Fibroblast of lung (primary cell): ENCODE results near the gene C3orf33.

Experiments used
- EZH2 ChIP-seq: IDR thresholded peaks from 2 replicates; pipeline ENCODE4 v1.5.1; 2012; ENCODE audit warnings: low read length, control low read depth, mild to moderate bottlenecking; ENCODE audit errors: missing control alignments
- TF ChIP-seq, protein P1 (sequence below), 2 donors: IDR thresholded peaks in 1 of 2; conservative IDR thresholded peaks in 1 of 2; 1 replicate in 1 of 2; 2 replicates in 1 of 2; pipeline ENCODE4 v1.5.1; 2011 to 2012; ENCODE audit warnings: low read length in 2 of 2, control low read depth in 1 of 2, inconsistent platforms in 1 of 2, low read depth in 1 of 2, mild to moderate bottlenecking in 1 of 2

DNA sequence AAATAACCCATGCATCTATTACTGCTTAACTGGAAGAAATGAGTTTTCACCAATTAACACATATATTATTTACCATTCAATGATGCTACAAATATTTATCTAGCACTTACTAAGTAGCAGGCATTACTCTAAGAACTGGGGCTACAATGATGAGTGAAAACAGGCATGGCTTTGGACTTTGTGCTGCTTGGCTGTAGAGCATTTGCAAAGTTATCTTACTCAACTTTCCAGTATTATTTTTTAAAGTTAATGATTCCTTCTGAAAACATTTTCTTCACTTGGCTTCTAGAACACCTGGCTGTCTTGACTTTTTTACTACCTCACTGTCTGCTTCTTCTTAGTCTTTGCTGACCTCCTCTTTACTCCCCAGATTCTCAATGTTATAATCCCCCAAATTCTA, 1.8 kb downstream of the C3orf33 start:
- TF ChIP-seq, protein P1, sequence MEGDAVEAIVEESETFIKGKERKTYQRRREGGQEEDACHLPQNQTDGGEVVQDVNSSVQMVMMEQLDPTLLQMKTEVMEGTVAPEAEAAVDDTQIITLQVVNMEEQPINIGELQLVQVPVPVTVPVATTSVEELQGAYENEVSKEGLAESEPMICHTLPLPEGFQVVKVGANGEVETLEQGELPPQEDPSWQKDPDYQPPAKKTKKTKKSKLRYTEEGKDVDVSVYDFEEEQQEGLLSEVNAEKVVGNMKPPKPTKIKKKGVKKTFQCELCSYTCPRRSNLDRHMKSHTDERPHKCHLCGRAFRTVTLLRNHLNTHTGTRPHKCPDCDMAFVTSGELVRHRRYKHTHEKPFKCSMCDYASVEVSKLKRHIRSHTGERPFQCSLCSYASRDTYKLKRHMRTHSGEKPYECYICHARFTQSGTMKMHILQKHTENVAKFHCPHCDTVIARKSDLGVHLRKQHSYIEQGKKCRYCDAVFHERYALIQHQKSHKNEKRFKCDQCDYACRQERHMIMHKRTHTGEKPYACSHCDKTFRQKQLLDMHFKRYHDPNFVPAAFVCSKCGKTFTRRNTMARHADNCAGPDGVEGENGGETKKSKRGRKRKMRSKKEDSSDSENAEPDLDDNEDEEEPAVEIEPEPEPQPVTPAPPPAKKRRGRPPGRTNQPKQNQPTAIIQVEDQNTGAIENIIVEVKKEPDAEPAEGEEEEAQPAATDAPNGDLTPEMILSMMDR (conservative IDR thresholded peaks at IDR 0.05 in 1 of 2, IDR thresholded peaks at IDR 0.05 in 1 of 2; ENCODE audit: low read depth in 1 of 2, low read length in 2 of 2): no peak
- TF ChIP-seq EZH2: no peak
